A673 (cell line): ENCODE data around the gene FBXO17. TPM values are rescaled to one million over a fixed set of nuclear protein-coding genes. Genes with fewer than 3 reads are reported as not detected.
A peak's percentile ranks its signal among the peaks of the same experiment; 100 is the strongest.

Source experiments
- BruUV-seq: library from RNA; stranded (reverse); fragments of 400-500 nt; replicated peaks from 2 replicates; lab custom pipeline; 2021; lab: Mats Ljungman, UMichigan
- CTCF ChIA-PET: fragments of 300-600 bp; sonication (Branson Sonifier 250); formaldehyde crosslinking; loops from one replicate; lab custom pipeline; 2022; ENCODE audit warnings: antibody characterized with exemption; lab: Charles Lee
- POLR2A ChIA-PET: fragments of 300-600 bp; sonication (Branson Sonifier 250); formaldehyde crosslinking; loops from one replicate; lab custom pipeline; 2022; ENCODE audit warnings: antibody characterized with exemption; ENCODE audit not compliant: low non-redundant PET; lab: Charles Lee
- DNase-seq: peaks from one replicate; pipeline ENCODE4 v3.0.0-alpha.2; 2015; ENCODE audit warnings: low spot score
- H3K27ac ChIP-seq: fragments of 200-600 bp; sonication (generic); 2 replicates; pipeline ENCODE4 v1.5.1; 2016; ENCODE audit warnings: mixed run types, low read depth, mild to moderate bottlenecking, mixed read lengths, antibody characterized with exemption, low read length; ENCODE audit not compliant: poor library complexity, severe bottlenecking
- H3K27me3 ChIP-seq: fragments of 200-600 bp; sonication (generic); replicated peaks from 2 replicates; pipeline ENCODE4 v1.6.1; 2017; ENCODE audit warnings: mixed run types, low read depth, mild to moderate bottlenecking, mixed read lengths, antibody characterized with exemption, low read length; ENCODE audit not compliant: insufficient read depth, poor library complexity
- H3K36me3 ChIP-seq: fragments of 200-600 bp; sonication (generic); 2 replicates; pipeline ENCODE4 v1.6.1; 2016; ENCODE audit warnings: mixed run types, mild to moderate bottlenecking, mixed read lengths, antibody characterized with exemption, low read length; ENCODE audit not compliant: insufficient read depth, poor library complexity, severe bottlenecking
- H3K4me1 ChIP-seq: fragments of 200-600 bp; sonication (generic); 2 replicates; pipeline ENCODE4 v1.6.1; 2017; ENCODE audit warnings: mixed run types, mild to moderate bottlenecking, mixed read lengths, antibody characterized with exemption, low read length; ENCODE audit not compliant: insufficient read depth, poor library complexity, severe bottlenecking
- H3K4me3 ChIP-seq: fragments of 200-600 bp; sonication (generic); 2 replicates; pipeline ENCODE4 v1.5.1; 2016; ENCODE audit warnings: low read depth, mixed run types, mild to moderate bottlenecking, mixed read lengths, low read length; ENCODE audit not compliant: poor library complexity, severe bottlenecking
- H3K9me3 ChIP-seq: fragments of 200-600 bp; sonication (generic); 2 replicates; pipeline ENCODE4 v1.6.1; 2016; ENCODE audit warnings: mixed run types, low read depth, mild to moderate bottlenecking, mixed read lengths, antibody characterized with exemption, low read length; ENCODE audit not compliant: poor library complexity, severe bottlenecking
- EZH2 ChIP-seq: fragments of 200-600 bp; sonication (generic); IDR thresholded peaks from 2 replicates; pipeline ENCODE4 v1.6.1; 2017; ENCODE audit warnings: borderline replicate concordance, low read depth, mild to moderate bottlenecking, mixed read lengths, antibody characterized with exemption, low read length; ENCODE audit not compliant: poor library complexity, severe bottlenecking
- intact Hi-C: fragments of 100-400 bp; cut with micrococcal nuclease; formaldehyde crosslinking; loops from one replicate; pipeline ENCODE4 v1.10.0; 2022; ENCODE audit not compliant: unreplicated experiment
- total RNA-seq: library from RNA; stranded (reverse); gene quantifications from 2 replicates; pipeline ENCODE4 v1.2.3, GENCODE V29; 2021
- TF ChIP-seq, protein P1 (sequence below): fragments of 300-800, 200-600 bp; sonication (generic); conservative IDR thresholded peaks from 2 replicates; pipeline ENCODE4 v1.5.1; 2017; ENCODE audit warnings: low read depth, mild to moderate bottlenecking, antibody characterized with exemption, low read length, moderate library complexity, mixed read lengths

The FBXO17 gene
- total RNA-seq, 1 experiment from 2014 or later, result 26.0 TPM

DNA sequence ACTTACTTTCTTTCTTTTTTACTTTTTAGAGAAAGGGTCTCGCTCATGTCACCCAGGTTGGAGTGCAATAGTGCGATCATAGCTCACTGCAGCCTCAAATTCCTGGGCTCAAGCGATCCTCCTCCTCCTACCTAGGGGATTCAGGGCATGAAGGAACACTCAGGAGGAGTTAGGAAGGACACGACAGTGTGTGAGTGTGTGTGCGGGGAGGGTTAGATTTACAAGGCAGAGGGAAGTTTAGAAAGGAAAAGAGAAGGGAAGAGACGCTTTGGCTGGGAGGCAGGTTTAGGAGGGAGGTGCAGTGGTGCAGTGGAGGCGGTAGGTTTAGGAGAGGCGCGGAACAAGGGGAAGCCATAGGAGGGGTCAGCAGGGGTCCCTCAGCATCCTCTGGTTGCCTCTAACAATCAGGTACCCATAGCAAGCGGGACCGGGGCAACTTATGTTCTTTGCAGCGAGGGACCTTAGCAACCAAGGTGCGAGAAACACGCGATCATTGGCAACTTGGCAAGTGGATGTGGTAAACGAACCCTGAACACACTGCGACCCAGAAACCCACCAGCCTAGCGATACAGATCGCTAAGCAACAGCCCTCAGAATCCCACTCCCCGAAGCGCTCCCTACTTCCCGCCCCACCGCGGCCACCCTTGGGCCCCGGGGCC is 76.6 kb downstream of the FBXO17 start:
- CTCF ChIA-PET, result no interaction called here
- peak overlapping the region; percentile 69 for H3K4me3 ChIP-seq
- TF ChIP-seq, protein P1, sequence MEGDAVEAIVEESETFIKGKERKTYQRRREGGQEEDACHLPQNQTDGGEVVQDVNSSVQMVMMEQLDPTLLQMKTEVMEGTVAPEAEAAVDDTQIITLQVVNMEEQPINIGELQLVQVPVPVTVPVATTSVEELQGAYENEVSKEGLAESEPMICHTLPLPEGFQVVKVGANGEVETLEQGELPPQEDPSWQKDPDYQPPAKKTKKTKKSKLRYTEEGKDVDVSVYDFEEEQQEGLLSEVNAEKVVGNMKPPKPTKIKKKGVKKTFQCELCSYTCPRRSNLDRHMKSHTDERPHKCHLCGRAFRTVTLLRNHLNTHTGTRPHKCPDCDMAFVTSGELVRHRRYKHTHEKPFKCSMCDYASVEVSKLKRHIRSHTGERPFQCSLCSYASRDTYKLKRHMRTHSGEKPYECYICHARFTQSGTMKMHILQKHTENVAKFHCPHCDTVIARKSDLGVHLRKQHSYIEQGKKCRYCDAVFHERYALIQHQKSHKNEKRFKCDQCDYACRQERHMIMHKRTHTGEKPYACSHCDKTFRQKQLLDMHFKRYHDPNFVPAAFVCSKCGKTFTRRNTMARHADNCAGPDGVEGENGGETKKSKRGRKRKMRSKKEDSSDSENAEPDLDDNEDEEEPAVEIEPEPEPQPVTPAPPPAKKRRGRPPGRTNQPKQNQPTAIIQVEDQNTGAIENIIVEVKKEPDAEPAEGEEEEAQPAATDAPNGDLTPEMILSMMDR, result no peak
- no peak for TF ChIP-seq EZH2
- POLR2A ChIA-PET, result no interaction called here
- H3K9me3 ChIP-seq, result no peaks in the 10 kb centered on the region
- peaks cover 4% of the 10 kb centered on the region for H3K4me1 ChIP-seq
- no peaks in the 10 kb centered on the region for H3K36me3 ChIP-seq
- intact Hi-C loops, result loop anchor here (2.0 kb wide), 1 partner anchor 48 kb away; no protein-coding TSS in a partner anchor
- no peak for DNase-seq
- peak overlapping the region; percentile 62 for H3K27ac ChIP-seq
- BruUV-seq, result TSS peak; percentile 37
- H3K27me3 ChIP-seq, result no peaks in the 10 kb centered on the region

GRCh38 chr19:38894968-38895367 is 80.6 kb downstream of the FBXO17 start:
- H3K9me3 ChIP-seq, result no peaks in the 10 kb centered on the region
- no peak overlapping the region for H3K4me3 ChIP-seq
- TF ChIP-seq EZH2, result no peak
- TF ChIP-seq, protein P1, result no peak
- ChIA-PET CTCF (no interaction called here), POLR2A (no interaction called here)
- intact Hi-C loops, result no loop called here
- BruUV-seq, result no TSS peak
- no peak overlapping the region for H3K27ac ChIP-seq
- no peak for DNase-seq
- no peaks in the 10 kb centered on the region for H3K27me3 ChIP-seq
- no peaks in the 10 kb centered on the region for H3K36me3 ChIP-seq
- H3K4me1 ChIP-seq, result no peaks in the 10 kb centered on the region

DNA sequence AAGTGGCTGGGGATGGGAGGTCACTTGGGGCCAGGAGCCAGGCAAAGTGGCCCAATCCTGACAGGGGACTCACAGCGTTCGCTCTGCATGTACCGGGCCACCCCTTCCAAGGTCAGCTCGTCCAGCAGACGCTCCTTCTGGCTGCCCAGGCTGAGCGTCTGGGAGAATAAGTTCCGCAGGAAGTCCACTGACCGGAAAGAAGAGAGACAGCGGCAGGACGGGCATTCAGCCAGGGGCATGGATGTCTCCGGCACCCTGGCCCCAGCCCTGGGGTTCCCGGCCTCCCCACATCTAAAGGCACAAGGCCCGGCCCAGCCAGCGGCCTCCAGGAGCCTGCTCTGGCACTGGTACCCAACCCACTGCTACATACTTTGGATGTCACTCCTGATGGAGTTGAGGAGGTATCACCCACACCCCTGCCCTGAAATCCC is 82.2 kb downstream of the FBXO17 start:
- POLR2A ChIA-PET, result no interaction called here
- H3K4me1 ChIP-seq, result no peaks in the 10 kb centered on the region
- CTCF ChIA-PET, result interaction anchor here (0.6 kb wide), 1 partner anchor 459 kb away, joined by 8 read pairs; no protein-coding TSS in a partner anchor
- TF ChIP-seq, protein P1, result no peak
- no peak for TF ChIP-seq EZH2
- no TSS peak for BruUV-seq
- H3K9me3 ChIP-seq, result no peaks in the 10 kb centered on the region
- H3K4me3 ChIP-seq, result no peak overlapping the region
- no peak overlapping the region for H3K27ac ChIP-seq
- H3K27me3 ChIP-seq, result no peaks in the 10 kb centered on the region
- no peaks in the 10 kb centered on the region for H3K36me3 ChIP-seq
- intact Hi-C loops, result no loop called here
- DNase-seq, result no peak
